Heart left ventricle (tissue), 16 donors: ENCODE results near the gene BCKDK. TPM values are rescaled to one million over a fixed set of nuclear protein-coding genes. Genes with fewer than 3 reads are reported as not detected.
A peak's percentile ranks its signal among the peaks of the same experiment; 100 is the strongest.
"Not testable (repeated sequence)": the region's sequence is repeated elsewhere in the genome, so short reads cannot be mapped to it uniquely, and the experiment has no call there.

ENCODE experiments used
- ATAC-seq, 4 donors: fragments of 200-7000 bp; cut with Tn5 transposase; one replicate each; pipeline ENCODE4 v1.9.1; 2020 to 2022; ENCODE audit warnings: moderate library complexity in 4 of 4, mild to moderate bottlenecking in 3 of 4, moderate number of reproducible peaks in 1 of 4
- DNase-seq, 5 donors: peaks; one replicate each; pipeline ENCODE4 v3.0.0-alpha.2; 2020
- H3K27ac ChIP-seq, 12 donors: fragments of 200-600 bp; sonication (generic) in 4 of 12; one replicate each; pipeline versions ENCODE4 v1.5.0 to v1.8.0; 2016 to 2022; ENCODE audit warnings: mild to moderate bottlenecking in 2 of 12
- H3K27me3 ChIP-seq, 9 donors: fragments of 200-600 bp; sonication (generic) in 2 of 9; one replicate each; pipeline versions ENCODE4 v1.5.1 to v1.8.0; 2016 to 2022; ENCODE audit warnings: mild to moderate bottlenecking in 3 of 9
- H3K36me3 ChIP-seq, 9 donors: fragments of 200-600 bp; sonication (generic) in 2 of 9; one replicate each; pipeline versions ENCODE4 v1.5.0 to v1.8.0; 2018 to 2022; ENCODE audit warnings: mild to moderate bottlenecking in 2 of 9
- H3K4me1 ChIP-seq, 12 donors: fragments of 200-600 bp; sonication (generic) in 4 of 12; one replicate each; pipeline versions ENCODE4 v1.5.0 to v1.8.0; 2016 to 2022; ENCODE audit warnings: mild to moderate bottlenecking in 3 of 12
- H3K4me3 ChIP-seq, 12 donors: fragments of 200-600 bp; sonication (generic) in 4 of 12; one replicate each; pipeline versions ENCODE4 v1.5.0 to v1.8.0; 2017 to 2022; ENCODE audit warnings: mild to moderate bottlenecking in 9 of 12, moderate library complexity in 4 of 12
- H3K9me3 ChIP-seq, 12 donors: fragments of 200-600 bp; sonication (generic) in 4 of 12; one replicate each; pipeline versions ENCODE4 v1.5.0 to v1.8.0; 2016 to 2022; ENCODE audit warnings: mild to moderate bottlenecking in 1 of 12
- POLR2A ChIP-seq, 2 donors: fragments of 450-650 bp; IDR thresholded peaks; one replicate each; pipeline ENCODE4 v1.6.1; 2017; ENCODE audit warnings: antibody characterized with exemption in 2 of 2, mild to moderate bottlenecking in 2 of 2, moderate library complexity in 2 of 2
- WGBS, 4 donors: extraction: QIAGEN DNeasy Blood & Tissue Kit in 2 of 4; methylation state at CpG; one replicate each; pipeline versions ENCODE4 v1.1.5 to v1.1.7; 2013 to 2018; 5-methylcytosine and 5-hydroxymethylcytosine counted together
- intact Hi-C, 10 donors: fragments of 100-400 bp; cut with DNase I; formaldehyde crosslinking; loops; one replicate each; pipeline versions ENCODE4 v1.11.1 to v1.14.2; 2022
- polyA plus RNA-seq, 2 donors: library from polyadenylated mRNA; stranded (reverse); fragments of 200-250 nt; gene quantifications; one replicate each; pipeline ENCODE4 v1.2.3, GENCODE V29; 2013
- total RNA-seq, 9 donors: library from RNA; depleted of rRNA in 2 of 9; stranded (reverse); fragments of >200 nt in 2 of 9; fragmentation: NEBNext Ultra II Directional in 3 of 9; extraction: Animal tissue kit (Norgen Biotek cat#: 25700) in 3 of 9; gene quantifications; one replicate each; pipeline versions ENCODE4 v1.1.0 to v1.2.4, GENCODE V29; 2016 to 2023
- TF ChIP-seq, protein P1 (sequence below), 12 donors: fragments of 200-600 bp; sonication (generic) in 4 of 12; IDR thresholded peaks; one replicate each; pipeline versions ENCODE4 v1.5.0 to v1.8.0; 2018 to 2022; ENCODE audit warnings: antibody characterized with exemption in 12 of 12, mild to moderate bottlenecking in 5 of 12
- donor health status: ischemic (EF 13 %, LVEDD 7.1; RV severe dilation, severe dysfunction).
- donor health status: healthy with polysubstance abuse.
- donor health status: DM: no; HTN: yes; CAD: no.
- donor health status: DM: no; HTN: no; CAD: no.
- donor health status: ischemic (EF 25% LVEDD 6.9; RV normal size, moderate dysfunction).
- donor health status: ischemic (EF 25% LVEDD 5.7; RV mildly dilated, moderate dysfunction).
- donor health status: healthy.
- donor health status: DM: yes; HTN: yes; CAD: no.
- donor health status: ischemic (EF 35%, LVEDD 5.7; RV mildly dilated, moderate dysfunction).
- donor health status: nonischemic (EF 11% LVEDD 7.7; RV severe dilation, severe dysfunction).
- donor health status: DM: yes; HTN: yes; CAD: no.
- donor health status: PGD.
- donor health status: ischemic (EF 29% LVEDD 5.4; RV normal size, mild dysfunction).
- donor health status: nonischemic (EF 23%, LVEDD 6.1; RV moderate dilation, normal function).

BCKDK gene
- total and polyA plus RNA-seq, 11 donors: 42.6 to 134 (median 67.5) TPM

DNA sequence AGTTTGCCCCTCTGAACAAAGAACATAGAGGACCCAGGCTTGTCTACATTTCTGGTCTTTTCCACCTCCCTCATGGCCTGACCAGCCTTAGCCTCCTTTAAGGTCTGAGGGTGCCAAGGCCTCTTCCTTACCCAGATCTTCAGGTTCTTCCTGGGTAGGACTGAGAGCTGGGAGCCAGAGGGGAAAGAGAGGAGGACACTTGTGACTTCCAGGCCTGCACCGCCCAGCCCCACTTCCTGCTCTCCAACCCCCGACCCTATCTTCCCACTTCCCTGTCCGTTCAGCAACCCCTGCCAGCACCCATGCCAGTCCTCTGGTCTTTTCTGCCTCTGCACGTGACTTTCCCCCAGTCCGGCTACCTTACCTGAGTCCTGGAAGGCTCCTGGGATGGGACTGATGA, 41.1 kb downstream of the BCKDK start:
- no peak for TF ChIP-seq POLR2A (IDR thresholded peaks at IDR 0.05)
- TF ChIP-seq, protein P1, sequence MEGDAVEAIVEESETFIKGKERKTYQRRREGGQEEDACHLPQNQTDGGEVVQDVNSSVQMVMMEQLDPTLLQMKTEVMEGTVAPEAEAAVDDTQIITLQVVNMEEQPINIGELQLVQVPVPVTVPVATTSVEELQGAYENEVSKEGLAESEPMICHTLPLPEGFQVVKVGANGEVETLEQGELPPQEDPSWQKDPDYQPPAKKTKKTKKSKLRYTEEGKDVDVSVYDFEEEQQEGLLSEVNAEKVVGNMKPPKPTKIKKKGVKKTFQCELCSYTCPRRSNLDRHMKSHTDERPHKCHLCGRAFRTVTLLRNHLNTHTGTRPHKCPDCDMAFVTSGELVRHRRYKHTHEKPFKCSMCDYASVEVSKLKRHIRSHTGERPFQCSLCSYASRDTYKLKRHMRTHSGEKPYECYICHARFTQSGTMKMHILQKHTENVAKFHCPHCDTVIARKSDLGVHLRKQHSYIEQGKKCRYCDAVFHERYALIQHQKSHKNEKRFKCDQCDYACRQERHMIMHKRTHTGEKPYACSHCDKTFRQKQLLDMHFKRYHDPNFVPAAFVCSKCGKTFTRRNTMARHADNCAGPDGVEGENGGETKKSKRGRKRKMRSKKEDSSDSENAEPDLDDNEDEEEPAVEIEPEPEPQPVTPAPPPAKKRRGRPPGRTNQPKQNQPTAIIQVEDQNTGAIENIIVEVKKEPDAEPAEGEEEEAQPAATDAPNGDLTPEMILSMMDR (IDR thresholded peaks at IDR 0.05): no peak
- intact Hi-C loops: loop anchor here in 5 of 10 donors (5.0 to 10.0 kb wide), 3 partner anchors 162 to 295 kb away; partner anchors contain the start of genes HSD3B7 (in 4 of the 5) and ZNF843 (in 1 of the 5)
- WGBS, 4 donors: 60 to 69% (median 68%) methylated on average over 5 of the region's 5 CpGs
- Histone ChIP-seq H3K27me3 (peaks cover 0 to 15% (median 7%) of the 10 kb centered on the region in 9 donors), H3K4me3 (peak overlapping the region in 1 of 12 donors; percentile 20), H3K27ac (peak overlapping the region in 1 of 12 donors; percentile 71), H3K36me3 (no peaks in the 10 kb centered on the region), H3K9me3 (no peaks in the 10 kb centered on the region), H3K4me1 (peaks cover 0 to 29% (median 0%) of the 10 kb centered on the region in 12 donors)
- ATAC-seq (peak in 3 of 4 donors; percentile 35 to 56 (median 43)), DNase-seq (no peak)

DNA sequence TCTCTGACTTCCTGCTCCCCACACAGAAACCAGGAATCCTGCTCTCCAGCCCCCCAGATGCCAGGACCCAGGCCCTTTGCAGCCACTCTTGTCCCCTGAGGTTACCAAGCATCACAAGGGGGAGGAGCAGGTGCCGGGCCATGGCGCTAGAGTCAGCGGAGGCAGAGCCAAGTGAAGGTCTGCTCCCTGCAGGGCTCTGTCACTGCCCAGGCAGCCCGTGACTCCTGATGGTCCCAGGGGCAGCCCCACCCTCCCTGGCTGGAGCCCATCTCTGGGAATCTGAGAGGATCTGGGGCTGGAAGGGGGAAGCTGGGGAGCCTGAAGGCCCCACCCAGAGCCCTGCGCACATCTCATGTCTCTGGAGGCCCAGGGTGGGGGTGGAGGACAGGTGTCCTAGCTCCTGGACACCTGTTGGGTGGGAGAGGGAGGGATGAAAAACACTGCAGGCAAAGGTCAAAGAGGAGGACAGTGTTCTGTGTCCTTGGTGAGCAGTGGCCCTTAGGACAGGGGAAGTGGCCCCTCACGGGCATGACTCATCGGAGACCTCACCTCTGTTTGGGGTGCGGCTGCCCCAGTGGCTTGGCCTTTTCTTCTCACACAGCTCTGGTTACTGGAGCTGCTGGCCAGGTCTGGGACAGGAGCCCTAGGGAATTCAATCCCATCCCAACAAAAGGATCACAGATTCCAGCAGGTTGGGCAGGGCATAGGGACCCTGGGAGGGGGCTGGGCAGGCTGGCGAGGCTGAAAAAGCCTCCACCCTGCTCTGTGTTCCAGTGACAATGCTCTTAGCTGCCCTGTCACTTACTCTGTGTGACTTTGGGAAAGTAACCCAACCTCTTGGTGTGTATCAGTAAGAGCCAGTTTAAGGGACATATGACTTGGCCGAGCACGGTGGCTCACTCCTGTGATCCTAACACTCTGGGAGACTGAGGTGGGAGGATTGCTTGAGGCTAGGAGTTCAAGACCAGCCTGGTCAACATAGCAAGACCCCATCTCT, 42.0 kb downstream of the BCKDK start, which contains the start of gene PRSS36:
Gene PRSS36 (minus strand): TSS at position 173 of the 997 bp plus-strand sequence. CDS start 31 bp downstream, at position 142.
- DNase-seq (no peak), ATAC-seq (peak in 3 of 4 donors; percentile 13 to 16 (median 16))
- intact Hi-C loops: loop anchor here in 6 of 10 donors (5.0 to 10.0 kb wide), 4 partner anchors 163 to 295 kb away; partner anchors contain the start of genes HSD3B7 (in 4 of the 6) and ZNF843 (in 1 of the 6)
- H3K9me3 ChIP-seq: no peaks in the 10 kb centered on the region
- H3K4me1 ChIP-seq: peaks cover 0 to 29% (median 0%) of the 10 kb centered on the region in 12 donors
- 70 to 80% (median 75%) methylated on average over 10 to 11 of the region's 11 CpGs for WGBS, 4 donors
- H3K27ac ChIP-seq: peak within 1 kb of the TSS in 1 of 12 donors; percentile 71
- H3K4me3 ChIP-seq: peak within 1 kb of the TSS in 2 of 12 donors; percentile 1 to 20
- TF ChIP-seq POLR2A (IDR thresholded peaks at IDR 0.05): no peak
- peaks cover 0 to 15% (median 7%) of the 10 kb centered on the region in 9 donors for H3K27me3 ChIP-seq
- H3K36me3 ChIP-seq: no peaks in the 10 kb centered on the region

DNA sequence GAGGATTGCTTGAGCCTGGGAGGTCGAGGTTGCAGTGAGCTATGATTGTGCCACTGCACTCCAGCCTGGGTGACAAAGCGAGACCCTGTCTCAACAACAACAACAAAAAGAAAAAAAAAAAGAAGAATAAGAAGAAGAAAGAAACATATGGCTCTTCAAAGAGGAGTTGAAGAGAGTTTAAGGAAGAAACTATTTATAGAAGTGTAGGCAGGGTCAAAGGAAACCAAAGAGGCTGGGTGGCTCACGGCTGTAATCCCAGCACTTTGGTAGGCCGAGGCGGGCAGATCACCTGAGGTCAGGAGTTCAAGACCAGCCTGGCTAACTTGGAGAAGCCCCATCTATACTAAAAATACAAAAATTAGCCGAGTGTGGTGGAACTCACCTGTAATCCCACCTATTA, 42.8 kb downstream of the BCKDK start:
- Histone ChIP-seq H3K27me3 (peaks cover 0 to 15% (median 7%) of the 10 kb centered on the region in 9 donors), H3K4me1 (peaks cover 0 to 29% (median 0%) of the 10 kb centered on the region in 12 donors), H3K27ac (peak overlapping the region in 1 of 12 donors; percentile 71)
- not testable (repeated sequence) for ATAC-seq, DNase-seq, H3K9me3 ChIP-seq, H3K4me3 ChIP-seq, H3K36me3 ChIP-seq
- intact Hi-C loops: loop anchor here in 1 of 10 donors (10.0 kb wide), 1 partner anchor 176 kb away; no protein-coding TSS in a partner anchor
- 78 to 85% (median 81%) methylated on average over 6 of the region's 6 CpGs for WGBS, 4 donors

DNA sequence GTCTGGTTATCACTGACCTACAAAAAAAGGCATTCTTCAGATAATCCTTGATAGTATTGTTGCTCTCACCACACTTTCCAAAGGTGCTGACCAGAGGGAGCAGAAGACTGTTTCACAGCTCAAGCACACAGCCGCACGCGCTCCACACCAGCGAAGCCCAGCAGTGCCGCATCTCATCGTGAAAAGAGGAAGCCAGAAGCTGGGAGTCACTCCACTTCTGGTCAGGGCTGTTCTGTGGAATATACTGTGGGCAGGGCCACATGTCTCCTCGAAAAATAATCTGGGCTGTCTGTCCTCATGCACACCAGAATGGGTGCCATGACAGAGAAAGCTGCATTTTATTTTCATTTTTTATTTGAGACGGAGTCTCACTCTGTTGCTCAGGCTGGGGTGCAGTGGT, 49.0 kb downstream of the BCKDK start:
- DNase-seq: peak in 1 of 5 donors; percentile 70
- Histone ChIP-seq H3K4me1 (peaks cover 0 to 7% (median 0%) of the 10 kb centered on the region in 12 donors), H3K27me3 (peaks cover 0 to 4% (median 0%) of the 10 kb centered on the region in 9 donors), H3K27ac (no peak overlapping the region), H3K36me3 (no peaks in the 10 kb centered on the region), H3K4me3 (no peak overlapping the region), H3K9me3 (no peaks in the 10 kb centered on the region)
- ATAC-seq: peak in 2 of 4 donors; percentile 28 to 68
- TF ChIP-seq, protein P1 (IDR thresholded peaks at IDR 0.05): no peak
- no peak for TF ChIP-seq POLR2A (IDR thresholded peaks at IDR 0.05)
- 39 to 60% (median 49%) methylated on average over 8 of the region's 8 CpGs for WGBS, 4 donors
- intact Hi-C loops: loop anchor here in 1 of 10 donors (10.0 kb wide), 1 partner anchor 182 kb away; no protein-coding TSS in a partner anchor

Other genes with a start within 250 kb of the BCKDK start
- gene BCL7C, start 214.3 kb upstream of the BCKDK start, total RNA-seq: 10 to 100 TPM; 23.1 to 35.5 (median 28.1) TPM
- 10 to 100 TPM; 30.5 to 43.4 TPM for gene BCL7C, start 214.3 kb upstream of the BCKDK start, polyA plus RNA-seq
- 10 to 100 TPM in 5 of 9 donors, 1 to 10 TPM in 4; 6.4 to 22.2 (median 12.2) TPM for gene CTF1, start 211.8 kb upstream of the BCKDK start, total RNA-seq
- 10 to 100 TPM in 1 of 2 donors, 1 to 10 TPM in 1; 3.7 to 13.5 TPM for gene CTF1, start 211.8 kb upstream of the BCKDK start, polyA plus RNA-seq
- gene FBXL19, start 184.8 kb upstream of the BCKDK start, total RNA-seq: 10 to 100 TPM in 2 of 9 donors, 1 to 10 TPM in 7; 4.5 to 15.5 (median 7.9) TPM
- 1 to 10 TPM; 7.9 to 9.1 TPM for gene FBXL19, start 184.8 kb upstream of the BCKDK start, polyA plus RNA-seq
- gene ORAI3, start 159.3 kb upstream of the BCKDK start, total RNA-seq: 10 to 100 TPM in 6 of 9 donors, 1 to 10 TPM in 3; 8.5 to 28.9 (median 14.1) TPM
- gene ORAI3, start 159.3 kb upstream of the BCKDK start, polyA plus RNA-seq: 10 to 100 TPM in 1 of 2 donors, 1 to 10 TPM in 1; 8.1 to 10.8 TPM
- gene SETD1A, start 150.6 kb upstream of the BCKDK start, total RNA-seq: 10 to 100 TPM in 3 of 9 donors, 1 to 10 TPM in 6; 4.6 to 12.1 (median 9.0) TPM
- 1 to 10 TPM; 8.1 to 9.3 TPM for gene SETD1A, start 150.6 kb upstream of the BCKDK start, polyA plus RNA-seq
- 10 to 100 TPM in 3 of 9 donors, 1 to 10 TPM in 6; 3.8 to 27.2 (median 6.9) TPM for gene HSD3B7, start 123.2 kb upstream of the BCKDK start, total RNA-seq
- 1 to 10 TPM; 7.1 to 7.8 TPM for gene HSD3B7, start 123.2 kb upstream of the BCKDK start, polyA plus RNA-seq
- gene STX1B, start 97.7 kb upstream of the BCKDK start, total RNA-seq: 1 to 10 TPM in 4 of 9 donors, under 1 TPM in 5; 0.20 to 2.1 (median 1.00) TPM
- under 1 TPM; 0.22 to 0.76 TPM for gene STX1B, start 97.7 kb upstream of the BCKDK start, polyA plus RNA-seq
- 10 to 100 TPM; 19.5 to 65.8 (median 39.7) TPM for gene STX4, start 74.8 kb upstream of the BCKDK start, total RNA-seq
- 10 to 100 TPM; 50.5 to 73.8 TPM for gene STX4, start 74.8 kb upstream of the BCKDK start, polyA plus RNA-seq
- 10 to 100 TPM in 2 of 9 donors, 1 to 10 TPM in 7; 3.5 to 11.4 (median 5.8) TPM for gene ZNF668, start 34.1 kb upstream of the BCKDK start, total RNA-seq
- 1 to 10 TPM; 6.6 to 9.8 TPM for gene ZNF668, start 34.1 kb upstream of the BCKDK start, polyA plus RNA-seq
- gene ZNF646, start 34.0 kb upstream of the BCKDK start, total RNA-seq: 10 to 100 TPM in 6 of 9 donors, 1 to 10 TPM in 3; 8.3 to 15.5 (median 10.3) TPM
- 1 to 10 TPM; 6.4 to 7.6 TPM for gene ZNF646, start 34.0 kb upstream of the BCKDK start, polyA plus RNA-seq
- gene PRSS53, start 19.4 kb upstream of the BCKDK start, total RNA-seq: 1 to 10 TPM in 1 of 9 donors, under 1 TPM in 8; 0.16 to 1.4 (median 0.44) TPM
- gene PRSS53, start 19.4 kb upstream of the BCKDK start, polyA plus RNA-seq: under 1 TPM; 0.80 to 0.84 TPM
- gene VKORC1, start 13.6 kb upstream of the BCKDK start, total RNA-seq: 10 to 100 TPM; 25.9 to 63.1 (median 42.0) TPM
- 100 to 1,000 TPM in 1 of 2 donors, 10 to 100 TPM in 1; 40.2 to 134 TPM for gene VKORC1, start 13.6 kb upstream of the BCKDK start, polyA plus RNA-seq
- gene KAT8, start 9.3 kb downstream of the BCKDK start, total RNA-seq: 10 to 100 TPM; 52.8 to 79.8 (median 64.7) TPM
- gene KAT8, start 9.3 kb downstream of the BCKDK start, polyA plus RNA-seq: 10 to 100 TPM; 56.7 to 83.2 TPM
- under 1 TPM in 4 of 9 donors, not detected in 5; 0.17 to 0.44 (median 0.39) TPM for gene PRSS8, start 27.3 kb downstream of the BCKDK start, total RNA-seq
- under 1 TPM; 0.17 to 0.23 TPM for gene PRSS8, start 27.3 kb downstream of the BCKDK start, polyA plus RNA-seq
- 1 to 10 TPM in 7 of 9 donors, under 1 TPM in 2; 0.35 to 5.1 (median 1.2) TPM for gene PRSS36, start 41.7 kb downstream of the BCKDK start, total RNA-seq
- 1 to 10 TPM; 1.0 to 2.6 TPM for gene PRSS36, start 41.7 kb downstream of the BCKDK start, polyA plus RNA-seq
- gene FUS, start 71.8 kb downstream of the BCKDK start, total RNA-seq: 100 to 1,000 TPM in 7 of 9 donors, 10 to 100 TPM in 2; 20.3 to 213 (median 127) TPM
- 100 to 1,000 TPM; 127 to 155 TPM for gene FUS, start 71.8 kb downstream of the BCKDK start, polyA plus RNA-seq
- 10 to 100 TPM in 3 of 9 donors, 1 to 10 TPM in 6; 2.0 to 42.2 (median 5.2) TPM for gene PYCARD, start 94.4 kb downstream of the BCKDK start, total RNA-seq
- gene PYCARD, start 94.4 kb downstream of the BCKDK start, polyA plus RNA-seq: 10 to 100 TPM in 1 of 2 donors, 1 to 10 TPM in 1; 3.9 to 10.0 TPM
- 1 to 10 TPM in 8 of 9 donors, under 1 TPM in 1; 0.32 to 3.4 (median 1.6) TPM for gene TRIM72, start 105.7 kb downstream of the BCKDK start, total RNA-seq
- gene TRIM72, start 105.7 kb downstream of the BCKDK start, polyA plus RNA-seq: 1 to 10 TPM; 1.0 to 1.2 TPM
- gene PYDC1, start 108.7 kb downstream of the BCKDK start, total RNA-seq: not detected
- gene PYDC1, start 108.7 kb downstream of the BCKDK start, polyA plus RNA-seq: not detected
- gene ITGAM, start 151.6 kb downstream of the BCKDK start, total RNA-seq: 10 to 100 TPM in 2 of 9 donors, 1 to 10 TPM in 7; 1.9 to 48.7 (median 4.9) TPM
- gene ITGAM, start 151.6 kb downstream of the BCKDK start, polyA plus RNA-seq: 1 to 10 TPM; 2.5 to 2.6 TPM
- 10 to 100 TPM in 2 of 9 donors, 1 to 10 TPM in 6, under 1 TPM in 1; 0.73 to 52.7 (median 2.0) TPM for gene ITGAX, start 246.8 kb downstream of the BCKDK start, total RNA-seq
- 1 to 10 TPM; 2.0 to 2.2 TPM for gene ITGAX, start 246.8 kb downstream of the BCKDK start, polyA plus RNA-seq